Measurements from ENCODE around the gene POLRMT.
A peak's percentile ranks its signal among the peaks of the same experiment; 100 is the strongest.

The POLRMT gene

GRCh38 chr19:678791-679388 lies 45.6 kb upstream of the POLRMT start:
- WGBS (ENCODE audit: insufficient coverage), result 97% methylated on average over 10 of the region's 16 CpGs
- Histone ChIP-seq H3K27me3 (replicated peaks in 2 of 5; ENCODE audit: control insufficient read depth in 4 of 5, insufficient read depth in 5 of 5, low read length in 4 of 5) (peaks cover 0 to 33% (median 10%) of the 10 kb centered on the region in 5 experiments), H3K36me3 (ENCODE audit: control insufficient read depth in 4 of 4, insufficient read depth in 4 of 4, low read length in 3 of 4) (peaks cover 0 to 2% (median 0%) of the 10 kb centered on the region in 4 experiments), H3K4me3 (ENCODE audit: control insufficient read depth in 1 of 7, extremely low read depth in 1 of 7, insufficient read depth in 4 of 7, low read depth in 2 of 7, low read length in 6 of 7) (peak overlapping the region in 4 of 7 experiments; percentile 69 to 74 (median 71)), H3K4me1 (ENCODE audit: control extremely low read depth in 1 of 4, control insufficient read depth in 4 of 4, insufficient read depth in 4 of 4, low read length in 3 of 4) (peaks cover 0 to 34% (median 27%) of the 10 kb centered on the region in 4 experiments), H3K27ac (ENCODE audit: insufficient read depth in 1 of 2, low read depth in 1 of 2, low read length in 2 of 2, poor library complexity in 1 of 2, severe bottlenecking in 2 of 2) (peak overlapping the region in 1 of 2 experiments; percentile 34), H3K9me3 (ENCODE audit: control extremely low read depth in 1 of 5, control insufficient read depth in 4 of 5, insufficient read depth in 2 of 5, low read depth in 1 of 5, low read length in 4 of 5) (no peaks in the 10 kb centered on the region)
- ChIA-PET POLR2A (interaction anchor here (0.8 to 2.6 kb wide), 3 partner anchors 9 to 26 kb away, joined by 3 to 20 read pairs (median 3); no protein-coding TSS in a partner anchor), CTCF (interaction anchor here (0.9 to 2.5 kb wide), 8 partner anchors 9 to 102 kb away, joined by 3 to 16 read pairs (median 3); partner anchors contain the start of genes PALM and PRSS57)
- DNase-seq, result no peak

- WGBS (ENCODE audit: insufficient coverage), result 93% methylated on average over 18 of the region's 22 CpGs
- ChIA-PET POLR2A (interaction anchor here (0.7 to 1.2 kb wide), 2 partner anchors 15 to 26 kb away, joined by 3 read pairs; partner anchors contain the start of gene RNF126), CTCF (interaction anchor here (1.0 to 2.5 kb wide), 4 partner anchors 9 to 62 kb away, joined by 3 to 6 read pairs (median 3); no protein-coding TSS in a partner anchor)
- H3K36me3 ChIP-seq (ENCODE audit: control insufficient read depth in 4 of 4, insufficient read depth in 4 of 4, low read length in 3 of 4), result peaks cover 0 to 2% (median 0%) of the 10 kb centered on the region in 4 experiments
- no peaks in the 10 kb centered on the region for H3K9me3 ChIP-seq (ENCODE audit: control extremely low read depth in 1 of 5, control insufficient read depth in 4 of 5, insufficient read depth in 2 of 5, low read depth in 1 of 5, low read length in 4 of 5)
- H3K27ac ChIP-seq (ENCODE audit: insufficient read depth in 1 of 2, low read depth in 1 of 2, low read length in 2 of 2, poor library complexity in 1 of 2, severe bottlenecking in 2 of 2), result no peak overlapping the region
- peaks cover 0 to 34% (median 27%) of the 10 kb centered on the region in 4 experiments for H3K4me1 ChIP-seq (ENCODE audit: control extremely low read depth in 1 of 4, control insufficient read depth in 4 of 4, insufficient read depth in 4 of 4, low read length in 3 of 4)
- H3K4me3 ChIP-seq (ENCODE audit: control insufficient read depth in 1 of 7, extremely low read depth in 1 of 7, insufficient read depth in 4 of 7, low read depth in 2 of 7, low read length in 6 of 7), result no peak overlapping the region
- no peak for DNase-seq
- peaks cover 0 to 33% (median 10%) of the 10 kb centered on the region in 5 experiments for H3K27me3 ChIP-seq (replicated peaks in 2 of 5; ENCODE audit: control insufficient read depth in 4 of 5, insufficient read depth in 5 of 5, low read length in 4 of 5)
Measured at GRCh38 chr19:677601-678436, 44.5 kb upstream of the POLRMT start.

GRCh38 chr19:677201-677600 lies 43.9 kb upstream of the POLRMT start:
- WGBS (ENCODE audit: insufficient coverage), result 25% methylated on average over 3 of the region's 15 CpGs
- DNase-seq, result peak in 1 of 3 donors; percentile 37
- Histone ChIP-seq H3K27ac (ENCODE audit: insufficient read depth in 1 of 2, low read depth in 1 of 2, low read length in 2 of 2, poor library complexity in 1 of 2, severe bottlenecking in 2 of 2) (no peak overlapping the region), H3K9me3 (ENCODE audit: control extremely low read depth in 1 of 5, control insufficient read depth in 4 of 5, insufficient read depth in 2 of 5, low read depth in 1 of 5, low read length in 4 of 5) (no peaks in the 10 kb centered on the region), H3K4me3 (ENCODE audit: control insufficient read depth in 1 of 7, extremely low read depth in 1 of 7, insufficient read depth in 4 of 7, low read depth in 2 of 7, low read length in 6 of 7) (no peak overlapping the region), H3K36me3 (ENCODE audit: control insufficient read depth in 4 of 4, insufficient read depth in 4 of 4, low read length in 3 of 4) (no peaks in the 10 kb centered on the region), H3K4me1 (ENCODE audit: control extremely low read depth in 1 of 4, control insufficient read depth in 4 of 4, insufficient read depth in 4 of 4, low read length in 3 of 4) (peaks cover 0 to 34% (median 27%) of the 10 kb centered on the region in 4 experiments), H3K27me3 (replicated peaks in 2 of 5; ENCODE audit: control insufficient read depth in 4 of 5, insufficient read depth in 5 of 5, low read length in 4 of 5) (peaks cover 0 to 33% (median 10%) of the 10 kb centered on the region in 5 experiments)
- CTCF ChIA-PET, result interaction anchor here (1.0 to 2.5 kb wide), 4 partner anchors 8 to 62 kb away, joined by 3 to 6 read pairs (median 3); no protein-coding TSS in a partner anchor
- POLR2A ChIA-PET, result interaction anchor here (0.7 to 1.2 kb wide), 2 partner anchors 14 to 27 kb away, joined by 3 read pairs; partner anchors contain the start of gene RNF126

GRCh38 chr19:676339-677105 lies 43.2 kb upstream of the POLRMT start, which contains the start of gene FSTL3:
Gene FSTL3, plus strand, starts transcription at chr19:676392. Its CDS starts 32 bp downstream, at chr19:676424.
- no peak for DNase-seq
- Histone ChIP-seq H3K36me3 (ENCODE audit: control insufficient read depth in 4 of 4, insufficient read depth in 4 of 4, low read length in 3 of 4) (no peaks in the 10 kb centered on the region), H3K27me3 (replicated peaks in 2 of 5; ENCODE audit: control insufficient read depth in 4 of 5, insufficient read depth in 5 of 5, low read length in 4 of 5) (peaks cover 0 to 33% (median 10%) of the 10 kb centered on the region in 5 experiments), H3K27ac (ENCODE audit: insufficient read depth in 1 of 2, low read depth in 1 of 2, low read length in 2 of 2, poor library complexity in 1 of 2, severe bottlenecking in 2 of 2) (no peak within 1 kb of the TSS), H3K9me3 (ENCODE audit: control extremely low read depth in 1 of 5, control insufficient read depth in 4 of 5, insufficient read depth in 2 of 5, low read depth in 1 of 5, low read length in 4 of 5) (no peaks in the 10 kb centered on the region), H3K4me1 (ENCODE audit: control extremely low read depth in 1 of 4, control insufficient read depth in 4 of 4, insufficient read depth in 4 of 4, low read length in 3 of 4) (peaks cover 0 to 30% (median 24%) of the 10 kb centered on the region in 4 experiments), H3K4me3 (ENCODE audit: control insufficient read depth in 1 of 7, extremely low read depth in 1 of 7, insufficient read depth in 4 of 7, low read depth in 2 of 7, low read length in 6 of 7) (peak within 1 kb of the TSS in 1 of 7 experiments; percentile 13)
- POLR2A ChIA-PET, result interaction anchor here (0.7 kb wide), 1 partner anchor 27 kb away, joined by 3 read pairs; no protein-coding TSS in a partner anchor
- CTCF ChIA-PET, result interaction anchor here (1.0 to 2.5 kb wide), 4 partner anchors 7 to 63 kb away, joined by 3 to 6 read pairs (median 3); no protein-coding TSS in a partner anchor
- 9% methylated on average over 50 of the region's 63 CpGs for WGBS (ENCODE audit: insufficient coverage)

GRCh38 chr19:676007-676338 lies 42.6 kb upstream of the POLRMT start:
- H3K27me3 ChIP-seq (replicated peaks in 2 of 5; ENCODE audit: control insufficient read depth in 4 of 5, insufficient read depth in 5 of 5, low read length in 4 of 5), result peaks cover 0 to 33% (median 10%) of the 10 kb centered on the region in 5 experiments
- ChIA-PET CTCF (interaction anchor here (1.0 to 1.3 kb wide), 3 partner anchors 9 to 32 kb away, joined by 3 to 5 read pairs (median 3); partner anchors contain the start of gene PALM), POLR2A (no interaction called here)
- H3K36me3 ChIP-seq (ENCODE audit: control insufficient read depth in 4 of 4, insufficient read depth in 4 of 4, low read length in 3 of 4), result no peaks in the 10 kb centered on the region
- H3K4me1 ChIP-seq (ENCODE audit: control extremely low read depth in 1 of 4, control insufficient read depth in 4 of 4, insufficient read depth in 4 of 4, low read length in 3 of 4), result peaks cover 0 to 25% (median 19%) of the 10 kb centered on the region in 4 experiments
- H3K4me3 ChIP-seq (ENCODE audit: control insufficient read depth in 1 of 7, extremely low read depth in 1 of 7, insufficient read depth in 4 of 7, low read depth in 2 of 7, low read length in 6 of 7), result peak overlapping the region in 1 of 7 experiments; percentile 13
- no peak overlapping the region for H3K27ac ChIP-seq (ENCODE audit: insufficient read depth in 1 of 2, low read depth in 1 of 2, low read length in 2 of 2, poor library complexity in 1 of 2, severe bottlenecking in 2 of 2)
- 7% methylated on average over 17 of the region's 31 CpGs for WGBS (ENCODE audit: insufficient coverage)
- no peak for DNase-seq
- H3K9me3 ChIP-seq (ENCODE audit: control extremely low read depth in 1 of 5, control insufficient read depth in 4 of 5, insufficient read depth in 2 of 5, low read depth in 1 of 5, low read length in 4 of 5), result no peaks in the 10 kb centered on the region
